Smooth muscle cell (in vitro differentiated cells): ENCODE data around the gene MX1. TPM values are rescaled to one million over a fixed set of nuclear protein-coding genes. Genes with fewer than 3 reads are reported as not detected.

Experiments used
- DNase-seq: peaks from one replicate; lab custom pipeline; 2025; ENCODE audit not compliant: unreplicated experiment; lab: John Stamatoyannopoulos, UW
- H2AFZ ChIP-seq: fragments of 200-600 bp; sonication (generic); 2 replicates; pipeline ENCODE4 v1.6.0; 2016; ENCODE audit warnings: antibody characterized with exemption, low read depth, mild to moderate bottlenecking
- H3F3A ChIP-seq: fragments of 200-600 bp; sonication (generic); 2 replicates; pipeline ENCODE4 v1.6.0; 2017; ENCODE audit warnings: antibody characterized with exemption, low read depth
- H3K27ac ChIP-seq: fragments of 200-600 bp; sonication (generic); 2 replicates; pipeline ENCODE4 v1.5.1; 2016; ENCODE audit warnings: low read depth, mild to moderate bottlenecking
- H3K27me3 ChIP-seq: fragments of 200-600 bp; sonication (generic); 2 replicates; pipeline ENCODE4 v1.6.1; 2016; ENCODE audit warnings: low read depth, mild to moderate bottlenecking
- H3K36me3 ChIP-seq: fragments of 200-600 bp; sonication (generic); 2 replicates; pipeline ENCODE4 v1.5.1; 2016; ENCODE audit warnings: low read depth
- H3K4me1 ChIP-seq: fragments of 200-600 bp; sonication (generic); 2 replicates; pipeline ENCODE4 v1.5.1; 2016; ENCODE audit warnings: low read depth
- H3K4me2 ChIP-seq: fragments of 200-600 bp; sonication (generic); 2 replicates; pipeline ENCODE4 v1.6.0; 2016; ENCODE audit warnings: mild to moderate bottlenecking
- H3K4me3 ChIP-seq: fragments of 200-600 bp; sonication (generic); 2 replicates; pipeline ENCODE4 v1.5.1; 2016; ENCODE audit warnings: mild to moderate bottlenecking
- H3K79me2 ChIP-seq: fragments of 200-600 bp; sonication (generic); 2 replicates; pipeline ENCODE4 v1.6.0; 2016; ENCODE audit warnings: low read depth, mild to moderate bottlenecking
- H3K9ac ChIP-seq: fragments of 200-600 bp; sonication (generic); 2 replicates; pipeline ENCODE4 v1.6.0; 2016; ENCODE audit warnings: low read depth
- H3K9me3 ChIP-seq: fragments of 200-600 bp; sonication (generic); replicated peaks from 2 replicates; pipeline ENCODE4 v1.5.1; 2016; ENCODE audit warnings: low read depth
- H4K20me1 ChIP-seq: fragments of 200-600 bp; sonication (generic); 2 replicates; pipeline ENCODE4 v1.6.0; 2016; ENCODE audit warnings: low read depth
- CTCF ChIP-seq: fragments of 200-600 bp; sonication (generic); IDR thresholded peaks from 2 replicates; pipeline ENCODE4 v1.5.1; 2017; ENCODE audit warnings: borderline replicate concordance, mild to moderate bottlenecking, antibody characterized with exemption; ENCODE audit not compliant: insufficient read depth, poor library complexity, severe bottlenecking
- WGBS: methylation state at CpG from one replicate; pipeline ENCODE4 v1.1.7; 2016; ENCODE audit warnings: low lambda C conversion rate; 5-methylcytosine and 5-hydroxymethylcytosine counted together
- polyA plus RNA-seq: library from polyadenylated mRNA; unstranded; fragments of >200 nt; fragmentation: Nextera tagmentation; extraction: Ambion mirVana; gene quantifications from 2 replicates; pipeline ENCODE4 v1.2.1, GENCODE V29; 2016
- total RNA-seq: library from RNA; depleted of rRNA; stranded (reverse); fragments of >200 nt; gene quantifications from 2 replicates; pipeline ENCODE4 v1.2.3, GENCODE V29; 2014

MX1 gene
- total and polyA plus RNA-seq, 2 experiments from 2014 or later, result 1.3 to 3.5 TPM

GRCh38 chr21:41439248-41439647, 13.2 kb downstream of the MX1 start:
- WGBS, result 93% methylated on average over 4 of the region's 4 CpGs
- H3F3A ChIP-seq, result no peaks in the 10 kb centered on the region
- no peaks in the 10 kb centered on the region for H4K20me1 ChIP-seq
- TF ChIP-seq CTCF, result no peak
- no peak overlapping the region for H3K27ac ChIP-seq
- no peak for DNase-seq
- H3K27me3 ChIP-seq, result no peaks in the 10 kb centered on the region
- no peaks in the 10 kb centered on the region for H3K36me3 ChIP-seq
- no peak overlapping the region for H2AFZ ChIP-seq
- peaks cover 10% of the 10 kb centered on the region for H3K9me3 ChIP-seq
- no peak overlapping the region for H3K9ac ChIP-seq
- no peak overlapping the region for H3K4me3 ChIP-seq
- no peak overlapping the region for H3K4me2 ChIP-seq
- no peaks in the 10 kb centered on the region for H3K79me2 ChIP-seq
- H3K4me1 ChIP-seq, result no peaks in the 10 kb centered on the region

GRCh38 chr21:41441546-41441945, 15.5 kb downstream of the MX1 start:
- Histone ChIP-seq H3K4me1 (no peaks in the 10 kb centered on the region), H3K36me3 (no peaks in the 10 kb centered on the region), H3F3A (no peaks in the 10 kb centered on the region), H2AFZ (no peak overlapping the region), H3K27ac (no peak overlapping the region), H3K9ac (no peak overlapping the region), H3K4me2 (no peak overlapping the region), H3K79me2 (no peaks in the 10 kb centered on the region), H3K4me3 (no peak overlapping the region), H3K9me3 (no peaks in the 10 kb centered on the region), H3K27me3 (no peaks in the 10 kb centered on the region), H4K20me1 (no peaks in the 10 kb centered on the region)
- no peak for DNase-seq
- TF ChIP-seq CTCF, result no peak
- WGBS, result 95% methylated on average over 14 of the region's 14 CpGs

- no peaks in the 10 kb centered on the region for H3K4me1 ChIP-seq
- H3K4me2 ChIP-seq, result peak overlapping the region; percentile 26
- 98% methylated on average over 2 of the region's 2 CpGs for WGBS
- H2AFZ ChIP-seq, result no peak overlapping the region
- H3K4me3 ChIP-seq, result no peak overlapping the region
- no peaks in the 10 kb centered on the region for H3K27me3 ChIP-seq
- TF ChIP-seq CTCF, result no peak
- no peaks in the 10 kb centered on the region for H4K20me1 ChIP-seq
- no peak for DNase-seq
- no peak overlapping the region for H3K27ac ChIP-seq
- no peaks in the 10 kb centered on the region for H3K36me3 ChIP-seq
- H3K79me2 ChIP-seq, result no peaks in the 10 kb centered on the region
- no peaks in the 10 kb centered on the region for H3K9me3 ChIP-seq
- H3F3A ChIP-seq, result no peaks in the 10 kb centered on the region
- no peak overlapping the region for H3K9ac ChIP-seq
These were observed 16.6 kb downstream of the MX1 start for GRCh38 chr21:41442481-41443186.

GRCh38 chr21:41443562-41443961, 17.5 kb downstream of the MX1 start:
- Histone ChIP-seq H3F3A (no peaks in the 10 kb centered on the region), H3K4me1 (no peaks in the 10 kb centered on the region), H3K4me2 (no peak overlapping the region), H3K27ac (no peak overlapping the region), H3K9ac (no peak overlapping the region), H3K9me3 (no peaks in the 10 kb centered on the region), H3K4me3 (no peak overlapping the region), H3K27me3 (no peaks in the 10 kb centered on the region), H3K79me2 (no peaks in the 10 kb centered on the region), H3K36me3 (no peaks in the 10 kb centered on the region), H2AFZ (no peak overlapping the region), H4K20me1 (no peaks in the 10 kb centered on the region)
- 91% methylated on average over 7 of the region's 7 CpGs for WGBS
- no peak for TF ChIP-seq CTCF
- DNase-seq, result no peak
